Astrocyte (in vitro differentiated cells and primary cell): ENCODE data around the gene SLC18A3. TPM values are rescaled to one million over a fixed set of nuclear protein-coding genes. Genes with fewer than 3 reads are reported as not detected.

Source experiments
- DNase-seq: peaks from one replicate; pipeline ENCODE4 v3.0.0-alpha.2; 2010; ENCODE audit warnings: low read depth
- FAIRE-seq: peaks from 2 replicates; lab custom pipeline; 2011; peaks lifted over from hg19 to GRCh38; lab: Jason Lieb, UNC
- H2AFZ ChIP-seq: 2 replicates; pipeline ENCODE4 v1.6.0; 2012; ENCODE audit warnings: low read depth, low read length, inconsistent platforms
- H3K27ac ChIP-seq: 2 replicates; pipeline ENCODE4 v1.5.1; 2011; ENCODE audit warnings: low read depth, low read length, inconsistent platforms
- H3K27me3 ChIP-seq: 2 replicates; pipeline ENCODE4 v1.6.0; 2011; ENCODE audit warnings: low read length, inconsistent platforms; ENCODE audit not compliant: insufficient read depth
- H3K36me3 ChIP-seq: 2 replicates; pipeline ENCODE4 v1.5.1; 2011; ENCODE audit warnings: low read length, inconsistent platforms; ENCODE audit not compliant: insufficient read depth
- H3K4me1 ChIP-seq: 2 replicates; pipeline ENCODE4 v1.5.1; 2011; ENCODE audit warnings: low read length, inconsistent platforms; ENCODE audit not compliant: insufficient read depth
- H3K4me2 ChIP-seq: 2 replicates; pipeline ENCODE4 v1.6.0; 2012; ENCODE audit warnings: low read length, inconsistent platforms
- H3K4me3 ChIP-seq: 2 replicates; pipeline ENCODE4 v1.5.1; 2011; ENCODE audit warnings: low read depth, mild to moderate bottlenecking, low read length, inconsistent platforms; ENCODE audit not compliant: insufficient read depth
- H3K79me2 ChIP-seq: 2 replicates; pipeline ENCODE4 v1.6.0; 2012; ENCODE audit warnings: mild to moderate bottlenecking, low read length, inconsistent platforms; ENCODE audit not compliant: insufficient read depth
- H3K9ac ChIP-seq: 2 replicates; pipeline ENCODE4 v1.6.0; 2012; ENCODE audit warnings: mild to moderate bottlenecking, low read length, inconsistent platforms
- H3K9me3 ChIP-seq: 2 replicates; pipeline ENCODE4 v1.5.1; 2012; ENCODE audit warnings: low read depth, mild to moderate bottlenecking, low read length, inconsistent platforms; ENCODE audit not compliant: insufficient read depth
- H4K20me1 ChIP-seq: 2 replicates; pipeline ENCODE4 v1.6.0; 2012; ENCODE audit warnings: low read length, inconsistent platforms; ENCODE audit not compliant: insufficient read depth
- H3K27ac Mint-ChIP-seq: one replicate; pipeline ENCODE4 v1.8.0; 2021; ENCODE audit warnings: mild to moderate bottlenecking, mixed read lengths; ENCODE audit not compliant: unreplicated experiment
- H3K27me3 Mint-ChIP-seq: one replicate; pipeline ENCODE4 v1.8.0; 2021; ENCODE audit warnings: low read depth, mixed read lengths; ENCODE audit not compliant: unreplicated experiment
- H3K36me3 Mint-ChIP-seq: one replicate; pipeline ENCODE4 v1.8.0; 2021; ENCODE audit warnings: low read depth, mixed read lengths; ENCODE audit not compliant: unreplicated experiment
- H3K4me1 Mint-ChIP-seq: one replicate; pipeline ENCODE4 v1.8.0; 2021; ENCODE audit warnings: low read depth, mixed read lengths; ENCODE audit not compliant: unreplicated experiment
- H3K4me3 Mint-ChIP-seq: one replicate; pipeline ENCODE4 v1.8.0; 2021; ENCODE audit warnings: mild to moderate bottlenecking, moderate library complexity, mixed read lengths; ENCODE audit not compliant: unreplicated experiment
- H3K9me3 Mint-ChIP-seq: one replicate; pipeline ENCODE4 v1.8.0; 2021; ENCODE audit warnings: mild to moderate bottlenecking, mixed read lengths; ENCODE audit not compliant: unreplicated experiment
- EZH2 ChIP-seq: IDR thresholded peaks from 2 replicates; pipeline ENCODE4 v1.6.1; 2012; ENCODE audit warnings: mild to moderate bottlenecking, low read length, inconsistent platforms; ENCODE audit not compliant: insufficient read depth
- total RNA-seq: library from RNA; stranded (reverse); gene quantifications from 2 replicates; pipeline ENCODE4 v1.2.1, GENCODE V29; 2021
- TF ChIP-seq, protein P1 (sequence below): IDR thresholded peaks from 2 replicates; pipeline ENCODE4 v1.5.1; 2011; ENCODE audit warnings: low read depth, mild to moderate bottlenecking, inconsistent platforms, low read length, moderate library complexity; ENCODE audit not compliant: insufficient read depth

The SLC18A3 gene
- total RNA-seq, 1 donor from 2014 or later, result 4.6 TPM

DNA sequence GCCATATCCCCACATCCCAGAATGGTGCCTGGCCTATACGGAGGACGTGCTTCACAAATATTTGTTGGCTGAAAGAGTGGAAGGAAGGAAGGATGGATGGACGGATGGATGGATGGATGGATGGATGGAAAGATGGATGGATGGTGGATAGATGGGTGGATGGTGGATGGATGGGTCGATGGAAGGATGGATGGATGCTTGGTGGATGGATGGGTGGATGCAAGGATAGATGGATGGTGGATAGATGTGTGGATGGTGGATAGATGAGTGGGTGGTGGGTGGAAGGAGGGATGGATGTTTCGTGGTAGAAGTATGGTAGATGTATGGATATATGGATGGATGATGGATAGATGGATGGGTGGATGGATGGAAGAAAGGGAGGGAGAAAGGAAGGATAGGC lies 14.5 kb downstream of the SLC18A3 start:
- peaks cover 61% of the 10 kb centered on the region for H3K27me3 Mint-ChIP-seq
- no peaks in the 10 kb centered on the region for H3K36me3 ChIP-seq
- H3K27ac Mint-ChIP-seq, result no peak overlapping the region

DNA sequence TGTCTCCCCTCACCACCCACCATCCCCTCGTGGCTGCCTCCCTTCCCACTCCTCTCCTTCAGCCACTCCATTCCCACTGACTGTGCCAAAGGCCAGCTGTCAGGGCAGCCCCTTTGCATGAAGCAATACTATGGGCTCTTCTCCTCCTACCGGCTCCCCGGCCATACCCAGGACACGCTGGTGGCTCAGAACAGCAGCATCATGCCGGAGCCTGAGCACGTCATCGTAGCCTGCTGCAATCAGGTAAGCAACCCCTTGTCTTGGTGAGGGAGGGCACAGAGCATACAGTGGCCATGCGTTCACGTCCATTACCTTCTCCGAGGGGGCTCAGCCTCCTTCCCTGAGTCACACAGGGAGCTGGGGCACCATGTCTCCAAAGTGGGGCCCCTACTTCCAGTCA lies 15.3 kb downstream of the SLC18A3 start:
- Histone ChIP-seq H3K27me3 (no peaks in the 10 kb centered on the region), H4K20me1 (no peaks in the 10 kb centered on the region), H3K27ac (no peak overlapping the region), H3K4me1 (no peaks in the 10 kb centered on the region), H3K4me3 (no peak overlapping the region), H3K79me2 (no peaks in the 10 kb centered on the region), H3K9me3 (no peaks in the 10 kb centered on the region), H3K4me2 (no peak overlapping the region), H3K36me3 (no peaks in the 10 kb centered on the region), H3K9ac (no peak overlapping the region), H2AFZ (no peak overlapping the region)
- Mint-ChIP-seq H3K36me3 (no peaks in the 10 kb centered on the region), H3K27ac (no peak overlapping the region), H3K27me3 (peaks cover 54% of the 10 kb centered on the region), H3K4me3 (no peak overlapping the region), H3K9me3 (peaks cover 4% of the 10 kb centered on the region), H3K4me1 (no peaks in the 10 kb centered on the region)
- TF ChIP-seq, protein P1, sequence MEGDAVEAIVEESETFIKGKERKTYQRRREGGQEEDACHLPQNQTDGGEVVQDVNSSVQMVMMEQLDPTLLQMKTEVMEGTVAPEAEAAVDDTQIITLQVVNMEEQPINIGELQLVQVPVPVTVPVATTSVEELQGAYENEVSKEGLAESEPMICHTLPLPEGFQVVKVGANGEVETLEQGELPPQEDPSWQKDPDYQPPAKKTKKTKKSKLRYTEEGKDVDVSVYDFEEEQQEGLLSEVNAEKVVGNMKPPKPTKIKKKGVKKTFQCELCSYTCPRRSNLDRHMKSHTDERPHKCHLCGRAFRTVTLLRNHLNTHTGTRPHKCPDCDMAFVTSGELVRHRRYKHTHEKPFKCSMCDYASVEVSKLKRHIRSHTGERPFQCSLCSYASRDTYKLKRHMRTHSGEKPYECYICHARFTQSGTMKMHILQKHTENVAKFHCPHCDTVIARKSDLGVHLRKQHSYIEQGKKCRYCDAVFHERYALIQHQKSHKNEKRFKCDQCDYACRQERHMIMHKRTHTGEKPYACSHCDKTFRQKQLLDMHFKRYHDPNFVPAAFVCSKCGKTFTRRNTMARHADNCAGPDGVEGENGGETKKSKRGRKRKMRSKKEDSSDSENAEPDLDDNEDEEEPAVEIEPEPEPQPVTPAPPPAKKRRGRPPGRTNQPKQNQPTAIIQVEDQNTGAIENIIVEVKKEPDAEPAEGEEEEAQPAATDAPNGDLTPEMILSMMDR, result no peak
- no peak for TF ChIP-seq EZH2
- DNase-seq, result no peak
- no peak for FAIRE-seq

More for the DNA sequence above, 14.5 kb downstream of the SLC18A3 start:
- no peak overlapping the region for H3K4me3 Mint-ChIP-seq
- no peaks in the 10 kb centered on the region for H3K4me1 Mint-ChIP-seq
- peaks cover 4% of the 10 kb centered on the region for H3K9me3 Mint-ChIP-seq
- no peak overlapping the region for H3K9ac ChIP-seq
- FAIRE-seq, result no peak
- H3K9me3 ChIP-seq, result no peaks in the 10 kb centered on the region
- H2AFZ ChIP-seq, result no peak overlapping the region
- H3K27ac ChIP-seq, result no peak overlapping the region
- H3K4me3 ChIP-seq, result no peak overlapping the region
- no peaks in the 10 kb centered on the region for H3K27me3 ChIP-seq
- no peaks in the 10 kb centered on the region for H3K36me3 Mint-ChIP-seq
- H3K4me2 ChIP-seq, result no peak overlapping the region
- H4K20me1 ChIP-seq, result no peaks in the 10 kb centered on the region
- no peak for DNase-seq
- H3K79me2 ChIP-seq, result no peaks in the 10 kb centered on the region
- TF ChIP-seq, protein P1, result no peak
- no peak for TF ChIP-seq EZH2
- H3K4me1 ChIP-seq, result no peaks in the 10 kb centered on the region

DNA sequence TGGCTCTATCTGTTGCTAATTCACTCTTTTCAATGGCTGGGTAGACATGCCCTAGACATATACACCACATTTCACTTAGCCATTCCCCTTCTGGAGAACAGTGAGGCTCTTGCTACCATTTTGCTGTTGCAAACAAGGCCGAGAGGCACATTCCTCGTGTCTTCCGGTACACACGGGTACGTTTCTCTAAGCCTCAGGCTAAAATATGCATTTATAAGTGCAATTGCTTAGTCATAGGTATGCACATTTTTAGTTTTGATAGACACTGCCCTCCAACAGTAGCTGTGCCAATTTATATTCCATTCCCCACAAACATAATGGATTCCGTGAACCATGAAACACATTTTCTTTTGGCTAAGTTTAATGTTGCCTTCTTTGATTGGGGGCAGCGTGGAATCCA lies 16.9 kb downstream of the SLC18A3 start:
- no peak overlapping the region for H3K9ac ChIP-seq
- Mint-ChIP-seq H3K4me1 (no peaks in the 10 kb centered on the region), H3K4me3 (no peak overlapping the region), H3K27ac (no peak overlapping the region), H3K9me3 (peaks cover 4% of the 10 kb centered on the region), H3K36me3 (no peaks in the 10 kb centered on the region), H3K27me3 (peaks cover 46% of the 10 kb centered on the region)
- DNase-seq, result no peak
- no peak for FAIRE-seq
- no peaks in the 10 kb centered on the region for H4K20me1 ChIP-seq
- H3K27me3 ChIP-seq, result peaks cover 3% of the 10 kb centered on the region
- H3K79me2 ChIP-seq, result no peaks in the 10 kb centered on the region
- TF ChIP-seq, protein P1, result no peak
- no peak for TF ChIP-seq EZH2
- no peaks in the 10 kb centered on the region for H3K9me3 ChIP-seq
- no peak overlapping the region for H2AFZ ChIP-seq
- H3K27ac ChIP-seq, result no peak overlapping the region
- no peak overlapping the region for H3K4me2 ChIP-seq
- H3K4me3 ChIP-seq, result no peak overlapping the region
- no peaks in the 10 kb centered on the region for H3K36me3 ChIP-seq
- H3K4me1 ChIP-seq, result no peaks in the 10 kb centered on the region
